ENCODE results near the gene PJA2. TPM values are rescaled to one million over a fixed set of nuclear protein-coding genes. Genes with fewer than 3 reads are reported as not detected.
"Not testable (repeated sequence)": the region's sequence is repeated elsewhere in the genome, so short reads cannot be mapped to it uniquely, and the experiment has no call there.

The PJA2 gene
- total RNA-seq, 1 donor from 2014 or later = 70.5 TPM

GRCh38 chr5:109319351-109319750 is 90.4 kb downstream of the PJA2 start:
- DNase-seq (no peak), ATAC-seq (ENCODE audit: poor library complexity) (no peak)
- intact Hi-C loops (cut with DNase I) = no loop called here

- no peak for DNase-seq
- intact Hi-C loops (cut with DNase I) = no loop called here
- ATAC-seq (ENCODE audit: poor library complexity) = no peak
Observed at GRCh38 chr5:109318455-109319108, 91.2 kb downstream of the PJA2 start.

GRCh38 chr5:109316634-109317033 is 93.1 kb downstream of the PJA2 start:
- DNase-seq = no peak
- no peak for ATAC-seq (ENCODE audit: poor library complexity)
- intact Hi-C loops (cut with DNase I) = no loop called here

GRCh38 chr5:109315245-109315644 is 94.5 kb downstream of the PJA2 start:
- intact Hi-C loops (cut with DNase I) = no loop called here
- ATAC-seq (ENCODE audit: poor library complexity) = no peak
- no peak for DNase-seq

GRCh38 chr5:109313127-109313526 is 96.6 kb downstream of the PJA2 start:
- no peak for ATAC-seq (ENCODE audit: poor library complexity)
- intact Hi-C loops (cut with DNase I) = no loop called here
- DNase-seq = no peak

GRCh38 chr5:109312695-109313094 is 97.1 kb downstream of the PJA2 start:
- ATAC-seq (ENCODE audit: poor library complexity) = no peak
- DNase-seq = no peak
- intact Hi-C loops (cut with DNase I) = no loop called here

GRCh38 chr5:109310315-109310714 is 99.5 kb downstream of the PJA2 start:
- ATAC-seq (ENCODE audit: poor library complexity) (no peak), DNase-seq (no peak)
- intact Hi-C loops (cut with DNase I) = no loop called here

GRCh38 chr5:109309326-109310063 is 100.3 kb downstream of the PJA2 start:
- ATAC-seq (ENCODE audit: poor library complexity) = no peak
- no peak for DNase-seq
- intact Hi-C loops (cut with DNase I) = no loop called here

GRCh38 chr5:109307951-109308350 is 101.8 kb downstream of the PJA2 start:
- DNase-seq (no peak), ATAC-seq (ENCODE audit: poor library complexity) (no peak)
- intact Hi-C loops (cut with DNase I) = no loop called here

- intact Hi-C loops (cut with DNase I) = no loop called here
Observed at GRCh38 chr5:109307456-109307855, 102.3 kb downstream of the PJA2 start.

GRCh38 chr5:109305352-109305751 is 104.4 kb downstream of the PJA2 start:
- intact Hi-C loops (cut with DNase I) = no loop called here

More at GRCh38 chr5:109307456-109307855, 102.3 kb downstream of the PJA2 start:
- DNase-seq = no peak
- ATAC-seq (ENCODE audit: poor library complexity) = no peak

GRCh38 chr5:109304309-109304708 is 105.5 kb downstream of the PJA2 start:
- intact Hi-C loops (cut with DNase I) = no loop called here
- DNase-seq (no peak), ATAC-seq (ENCODE audit: poor library complexity) (no peak)

More at GRCh38 chr5:109305352-109305751, 104.4 kb downstream of the PJA2 start:
- DNase-seq (no peak), ATAC-seq (ENCODE audit: poor library complexity) (no peak)

GRCh38 chr5:109300367-109300766 is 109.4 kb downstream of the PJA2 start:
- intact Hi-C loops (cut with DNase I) = no loop called here
- ATAC-seq (ENCODE audit: poor library complexity) (no peak), DNase-seq (no peak)

GRCh38 chr5:109299557-109299956 is 110.2 kb downstream of the PJA2 start:
- DNase-seq (no peak), ATAC-seq (ENCODE audit: poor library complexity) (no peak)
- intact Hi-C loops (cut with DNase I) = no loop called here

- no peak for ATAC-seq (ENCODE audit: poor library complexity)
- intact Hi-C loops (cut with DNase I) = no loop called here
Observed at GRCh38 chr5:109298794-109299193, 111.0 kb downstream of the PJA2 start.

GRCh38 chr5:109297900-109298299 is 111.9 kb downstream of the PJA2 start:
- DNase-seq (no peak), ATAC-seq (ENCODE audit: poor library complexity) (no peak)
- intact Hi-C loops (cut with DNase I) = no loop called here

More at GRCh38 chr5:109298794-109299193, 111.0 kb downstream of the PJA2 start:
- DNase-seq = no peak

GRCh38 chr5:109291090-109291489 is 118.7 kb downstream of the PJA2 start:
- intact Hi-C loops (cut with DNase I) = no loop called here
- no peak for DNase-seq
- no peak for ATAC-seq (ENCODE audit: poor library complexity)

- intact Hi-C loops (cut with DNase I) = no loop called here
- no peak for ATAC-seq (ENCODE audit: poor library complexity)
- no peak for DNase-seq
Observed at GRCh38 chr5:109290231-109290630, 119.5 kb downstream of the PJA2 start.

- DNase-seq; ATAC-seq (ENCODE audit: poor library complexity); intact Hi-C loops (cut with DNase I): not testable (repeated sequence)
Observed at GRCh38 chr5:109286628-109287027, 123.1 kb downstream of the PJA2 start.

Measured in Right ventricle myocardium superior (tissue), 1 donor.